ENCODE results near the gene STAT1. TPM values are rescaled to one million over a fixed set of nuclear protein-coding genes. Genes with fewer than 3 reads are reported as not detected.

STAT1 gene
- total RNA-seq, 2 donors from 2014 or later: 80.7 to 86.4 TPM

DNA sequence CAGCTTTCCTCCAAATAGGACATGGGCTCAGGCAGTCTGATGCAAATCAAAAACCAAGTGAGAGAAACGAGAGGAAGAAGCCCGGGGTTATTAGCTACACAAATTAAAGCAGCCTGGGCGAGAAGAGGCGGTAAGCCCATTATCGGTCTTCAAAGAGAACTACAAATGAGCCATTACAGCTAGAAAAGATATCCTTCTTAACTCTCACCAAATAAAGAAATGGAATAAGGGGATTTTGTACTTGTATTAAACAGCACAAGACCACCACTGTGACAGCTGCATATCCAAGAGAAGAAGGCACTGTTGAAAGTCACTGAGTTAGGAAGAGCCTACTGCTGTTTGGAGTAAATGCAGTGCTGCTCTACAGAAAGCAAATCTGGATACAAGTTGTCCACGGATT, 32.6 kb downstream of the STAT1 start:
- ATAC-seq (no peak), DNase-seq (no peak)
- Mint-ChIP-seq H3K27me3 (no peaks in the 10 kb centered on the region), H3K4me3 (no peak overlapping the region), H3K4me1 (peaks cover 14% of the 10 kb centered on the region), H3K27ac (peak overlapping the region; percentile 96), H3K36me3 (ENCODE audit: low read depth) (peaks cover 17% of the 10 kb centered on the region)
- no peaks in the 10 kb centered on the region for H3K9me3 ChIP-seq (ENCODE audit: control insufficient read depth, low read length, poor library complexity, severe bottlenecking)

DNA sequence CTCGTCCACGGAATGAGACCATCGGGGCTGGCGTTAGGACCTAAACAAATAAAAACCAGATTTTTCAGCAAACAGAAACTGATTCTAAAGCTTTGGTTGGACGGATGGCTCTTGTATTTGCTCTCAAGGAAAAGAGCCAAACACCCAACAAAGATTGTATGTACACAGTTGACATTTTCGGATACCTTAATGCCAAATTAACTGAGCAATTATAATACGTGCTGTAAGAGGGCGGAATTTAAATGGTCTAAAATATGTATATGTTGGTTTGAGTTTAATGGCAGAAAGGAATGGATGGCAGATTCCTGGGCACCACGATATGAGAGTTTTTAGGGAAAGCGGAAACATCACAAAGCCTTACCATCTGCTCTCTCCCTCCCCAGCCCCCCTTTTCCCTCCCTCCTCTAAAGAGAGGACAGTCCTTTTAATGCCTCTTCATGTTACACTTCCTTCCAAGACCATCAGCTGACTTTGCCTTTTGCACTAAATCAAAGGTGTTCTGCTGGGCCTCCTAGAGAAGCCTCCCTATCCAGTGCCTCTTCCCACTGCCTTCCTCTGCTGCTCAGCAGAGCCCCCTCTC, 33.3 kb downstream of the STAT1 start:
- Mint-ChIP-seq H3K36me3 (ENCODE audit: low read depth) (peaks cover 16% of the 10 kb centered on the region), H3K4me3 (no peak overlapping the region), H3K27ac (peak overlapping the region; percentile 96), H3K27me3 (no peaks in the 10 kb centered on the region), H3K4me1 (peaks cover 14% of the 10 kb centered on the region)
- no peak for DNase-seq
- no peak for ATAC-seq
- H3K9me3 ChIP-seq (ENCODE audit: control insufficient read depth, low read length, poor library complexity, severe bottlenecking): no peaks in the 10 kb centered on the region

DNA sequence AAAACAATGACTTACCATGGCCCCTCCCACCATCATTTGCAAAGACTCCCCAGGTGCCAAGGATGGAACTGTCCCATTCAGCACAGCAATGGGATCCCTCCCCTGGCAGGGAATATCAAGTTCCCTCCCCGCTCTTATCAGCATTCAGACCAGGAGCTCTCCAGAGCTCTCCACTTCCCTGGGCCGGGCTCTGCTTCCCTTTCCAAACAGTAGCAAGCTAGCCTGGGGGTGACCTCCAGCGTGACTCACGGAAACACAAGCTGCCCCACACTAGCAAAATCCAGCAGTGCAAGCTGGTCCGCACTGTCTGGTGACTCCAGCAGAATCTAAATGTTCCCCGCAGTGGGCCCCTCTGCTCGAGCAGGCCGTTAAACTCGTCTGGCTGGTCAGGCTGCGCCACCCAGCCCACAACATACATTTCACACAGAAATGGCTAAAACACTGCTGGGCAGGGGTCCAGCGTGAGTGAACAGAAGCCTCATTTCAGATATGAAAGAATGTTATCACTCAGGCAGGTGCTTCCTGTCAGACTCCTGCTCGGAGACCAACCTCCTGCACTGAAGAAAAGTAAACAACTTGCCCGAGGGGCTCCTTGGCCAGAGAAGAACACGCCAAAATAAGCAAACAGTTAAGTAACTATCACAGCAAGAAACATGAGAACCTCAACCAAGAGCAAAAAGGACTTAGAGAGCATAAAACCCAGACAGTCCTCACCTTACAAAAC, 33.9 kb downstream of the STAT1 start:
- no peaks in the 10 kb centered on the region for H3K27me3 Mint-ChIP-seq
- DNase-seq (no peak), ATAC-seq (no peak)
- no peaks in the 10 kb centered on the region for H3K9me3 ChIP-seq (ENCODE audit: control insufficient read depth, low read length, poor library complexity, severe bottlenecking)
- H3K4me1 Mint-ChIP-seq: peaks cover 14% of the 10 kb centered on the region
- peak overlapping the region; percentile 96 for H3K27ac Mint-ChIP-seq
- H3K4me3 Mint-ChIP-seq: no peak overlapping the region
- peaks cover 16% of the 10 kb centered on the region for H3K36me3 Mint-ChIP-seq (ENCODE audit: low read depth)

DNA sequence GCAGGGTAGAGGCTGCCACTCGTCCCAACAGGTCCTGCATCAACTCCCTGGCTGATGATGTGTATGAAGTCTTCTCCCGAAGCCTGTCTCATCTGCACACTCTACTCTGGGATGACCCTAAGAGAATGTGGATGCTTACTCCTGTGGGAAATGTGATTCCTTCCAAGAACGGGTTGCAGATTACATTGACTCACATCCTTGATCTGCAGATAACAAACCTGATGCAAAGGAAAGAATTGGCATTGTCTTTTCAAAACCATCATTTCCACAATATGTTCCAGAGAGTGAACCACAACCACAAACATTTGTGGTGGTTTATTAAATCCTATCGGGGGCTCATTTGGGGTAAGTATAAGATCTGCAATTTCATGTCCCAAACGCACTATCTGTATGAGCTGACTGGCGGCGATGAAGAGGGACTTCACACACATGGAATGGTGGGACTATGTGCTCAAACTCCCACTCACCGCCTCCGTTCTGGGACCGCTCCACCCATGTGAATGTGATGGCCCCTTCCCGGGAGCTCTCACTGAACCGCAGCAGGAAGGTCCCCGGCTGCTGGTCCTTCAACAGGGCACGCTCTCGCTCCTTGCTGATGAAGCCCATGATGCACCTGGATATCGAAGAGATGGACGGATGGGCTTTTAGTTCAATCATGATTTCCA, 35.5 kb downstream of the STAT1 start:
- DNase-seq: no peak
- H3K27me3 Mint-ChIP-seq: no peaks in the 10 kb centered on the region
- peak overlapping the region; percentile 92 for H3K27ac Mint-ChIP-seq
- no peaks in the 10 kb centered on the region for H3K9me3 ChIP-seq (ENCODE audit: control insufficient read depth, low read length, poor library complexity, severe bottlenecking)
- H3K4me3 Mint-ChIP-seq: no peak overlapping the region
- peaks cover 13% of the 10 kb centered on the region for H3K4me1 Mint-ChIP-seq
- ATAC-seq: no peak
- H3K36me3 Mint-ChIP-seq (ENCODE audit: low read depth): peaks cover 16% of the 10 kb centered on the region

GRCh38 chr2:190977505-190977904, 36.5 kb downstream of the STAT1 start:
- Mint-ChIP-seq H3K4me1 (peaks cover 13% of the 10 kb centered on the region), H3K27me3 (no peaks in the 10 kb centered on the region), H3K27ac (peak overlapping the region; percentile 92), H3K4me3 (no peak overlapping the region), H3K36me3 (ENCODE audit: low read depth) (peaks cover 15% of the 10 kb centered on the region)
- no peaks in the 10 kb centered on the region for H3K9me3 ChIP-seq (ENCODE audit: control insufficient read depth, low read length, poor library complexity, severe bottlenecking)
- ATAC-seq (no peak), DNase-seq (no peak)

GRCh38 chr2:190976521-190976920, 37.5 kb downstream of the STAT1 start:
- Mint-ChIP-seq H3K27me3 (no peaks in the 10 kb centered on the region), H3K4me3 (no peak overlapping the region), H3K27ac (peak overlapping the region; percentile 92), H3K4me1 (peaks cover 12% of the 10 kb centered on the region), H3K36me3 (ENCODE audit: low read depth) (peaks cover 11% of the 10 kb centered on the region)
- DNase-seq: no peak
- ATAC-seq: no peak
- no peaks in the 10 kb centered on the region for H3K9me3 ChIP-seq (ENCODE audit: control insufficient read depth, low read length, poor library complexity, severe bottlenecking)

DNA sequence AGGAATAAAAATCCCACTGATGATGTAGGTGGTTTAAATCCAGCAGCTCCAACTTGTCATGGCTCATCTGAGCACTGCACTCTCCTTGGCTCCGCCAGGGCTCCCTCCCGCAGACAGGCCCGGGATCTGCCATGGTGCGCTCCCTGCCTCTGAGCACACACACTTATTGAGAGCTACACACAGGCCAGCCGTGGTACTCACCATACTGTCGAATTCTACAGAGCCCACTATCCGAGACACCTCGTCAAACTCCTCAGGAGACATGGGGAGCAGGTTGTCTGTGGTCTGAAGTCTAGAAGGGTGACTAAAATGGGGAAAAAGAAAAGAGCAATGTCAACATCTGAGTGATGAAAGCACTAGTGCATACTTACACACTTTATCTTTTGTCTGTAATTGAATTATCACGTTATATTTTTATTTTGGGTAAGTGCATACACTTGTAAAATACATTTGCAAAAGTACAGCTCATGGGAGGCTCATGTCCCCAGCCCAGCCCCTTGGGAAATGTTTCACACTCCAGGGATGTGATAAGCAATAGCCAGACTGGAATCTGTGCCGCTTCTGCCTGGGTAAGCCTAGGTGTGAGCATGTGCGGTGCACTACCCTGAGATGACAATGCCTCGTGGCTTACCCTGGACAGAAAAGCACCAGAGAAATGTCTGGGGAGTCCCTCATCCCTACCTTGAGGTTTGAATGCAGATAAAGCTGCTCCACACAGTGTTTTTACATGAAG, 39.2 kb downstream of the STAT1 start:
- no peak for ATAC-seq
- H3K4me1 Mint-ChIP-seq: peaks cover 4% of the 10 kb centered on the region
- peaks cover 7% of the 10 kb centered on the region for H3K36me3 Mint-ChIP-seq (ENCODE audit: low read depth)

GRCh38 chr2:190973726-190974628, 40.0 kb downstream of the STAT1 start:
- H3K9me3 ChIP-seq (ENCODE audit: control insufficient read depth, low read length, poor library complexity, severe bottlenecking): no peaks in the 10 kb centered on the region
- DNase-seq (no peak), ATAC-seq (no peak)
- H3K36me3 Mint-ChIP-seq (ENCODE audit: low read depth): peaks cover 7% of the 10 kb centered on the region
- no peaks in the 10 kb centered on the region for H3K27me3 Mint-ChIP-seq
- H3K4me1 Mint-ChIP-seq: peaks cover 4% of the 10 kb centered on the region
- H3K27ac Mint-ChIP-seq: peak overlapping the region; percentile 74
- peak overlapping the region; percentile 31 for H3K4me3 Mint-ChIP-seq

More for the DNA sequence above, 39.2 kb downstream of the STAT1 start:
- DNase-seq: no peak
- peak overlapping the region; percentile 92 for H3K27ac Mint-ChIP-seq
- no peaks in the 10 kb centered on the region for H3K27me3 Mint-ChIP-seq
- no peaks in the 10 kb centered on the region for H3K9me3 ChIP-seq (ENCODE audit: control insufficient read depth, low read length, poor library complexity, severe bottlenecking)
- H3K4me3 Mint-ChIP-seq: peak overlapping the region; percentile 31

- H3K36me3 Mint-ChIP-seq (ENCODE audit: low read depth): peaks cover 7% of the 10 kb centered on the region
- peak overlapping the region; percentile 74 for H3K27ac Mint-ChIP-seq
- DNase-seq (no peak), ATAC-seq (no peak)
- H3K9me3 ChIP-seq (ENCODE audit: control insufficient read depth, low read length, poor library complexity, severe bottlenecking): no peaks in the 10 kb centered on the region
- H3K4me3 Mint-ChIP-seq: no peak overlapping the region
- H3K4me1 Mint-ChIP-seq: peaks cover 2% of the 10 kb centered on the region
- H3K27me3 Mint-ChIP-seq: no peaks in the 10 kb centered on the region
These were observed 40.7 kb downstream of the STAT1 start for GRCh38 chr2:190973262-190973661.

DNA sequence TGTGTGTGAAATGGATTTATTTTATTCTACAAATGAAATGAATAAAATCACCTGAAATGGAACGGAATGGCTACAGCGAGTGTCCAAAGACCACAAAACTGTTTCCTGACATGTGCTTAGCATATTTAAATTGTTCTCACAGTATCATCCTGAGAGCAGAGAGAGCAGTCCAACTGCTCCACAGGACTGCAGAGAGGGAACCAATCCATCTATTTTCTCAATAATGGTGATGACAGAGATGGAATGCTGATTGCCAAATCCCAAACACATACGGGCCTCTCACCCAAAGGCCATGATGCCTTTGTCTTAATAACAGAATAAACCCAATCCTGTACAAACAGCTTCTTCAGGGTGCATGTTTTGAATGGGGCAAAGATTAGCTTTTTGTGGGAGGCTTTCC, 41.1 kb downstream of the STAT1 start:
- Mint-ChIP-seq H3K36me3 (ENCODE audit: low read depth) (peaks cover 7% of the 10 kb centered on the region), H3K4me3 (no peak overlapping the region), H3K27ac (no peak overlapping the region), H3K27me3 (no peaks in the 10 kb centered on the region), H3K4me1 (peaks cover 5% of the 10 kb centered on the region)
- no peak for ATAC-seq
- H3K9me3 ChIP-seq (ENCODE audit: control insufficient read depth, low read length, poor library complexity, severe bottlenecking): no peaks in the 10 kb centered on the region
- no peak for DNase-seq

DNA sequence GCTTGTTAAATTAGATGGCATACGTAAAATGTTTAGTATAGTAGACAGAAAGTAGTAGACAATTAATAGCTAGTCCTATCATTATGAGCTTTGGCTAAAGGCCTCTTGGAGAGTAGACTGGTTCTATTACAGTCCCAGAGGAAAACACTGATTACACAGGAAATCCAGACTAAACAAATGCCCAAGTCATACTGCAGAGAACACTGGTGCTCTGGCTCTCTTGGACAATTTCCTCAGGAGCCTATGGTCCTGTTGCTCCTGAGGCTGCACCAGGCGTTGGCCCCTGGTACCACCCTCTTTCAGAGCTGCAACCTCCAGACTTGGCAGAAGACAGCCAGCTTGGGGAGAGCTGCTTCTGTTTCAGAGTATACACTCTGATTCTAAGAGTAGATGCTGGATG, 41.8 kb downstream of the STAT1 start:
- Mint-ChIP-seq H3K36me3 (ENCODE audit: low read depth) (peaks cover 4% of the 10 kb centered on the region), H3K4me1 (peaks cover 6% of the 10 kb centered on the region), H3K27me3 (no peaks in the 10 kb centered on the region), H3K27ac (no peak overlapping the region), H3K4me3 (no peak overlapping the region)
- ATAC-seq (no peak), DNase-seq (no peak)
- no peaks in the 10 kb centered on the region for H3K9me3 ChIP-seq (ENCODE audit: control insufficient read depth, low read length, poor library complexity, severe bottlenecking)

DNA sequence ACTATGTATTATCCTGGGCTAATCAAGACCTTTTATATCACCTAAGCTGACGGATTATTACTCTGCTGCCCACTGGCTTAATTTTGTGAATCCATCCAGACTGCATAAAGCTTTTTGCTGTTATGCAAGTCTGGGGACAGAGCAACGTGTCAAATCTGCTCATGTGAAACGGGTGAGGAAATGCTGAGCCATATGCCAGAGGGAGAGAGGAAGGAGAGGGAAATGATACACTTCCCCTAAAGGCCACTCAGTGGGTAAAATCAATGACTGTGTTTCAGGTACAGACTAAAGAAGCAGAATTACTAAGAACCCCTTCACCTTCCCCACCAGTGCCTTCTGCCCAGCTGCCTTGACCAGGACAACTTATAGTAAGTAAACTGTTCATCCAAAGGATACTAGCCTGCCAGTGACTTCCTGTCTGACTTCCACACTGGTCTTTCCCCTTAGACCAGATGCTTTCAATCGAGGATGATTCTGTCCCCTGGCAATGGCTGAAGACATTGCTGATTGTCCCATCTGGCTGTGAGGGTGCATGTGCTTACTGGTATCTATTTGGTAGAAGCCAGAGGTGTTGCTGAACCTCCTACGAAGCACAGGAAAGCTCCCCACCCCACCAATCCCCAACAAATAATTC, 43.0 kb downstream of the STAT1 start:
- peaks cover 6% of the 10 kb centered on the region for H3K4me1 Mint-ChIP-seq
- peaks cover 7% of the 10 kb centered on the region for H3K36me3 Mint-ChIP-seq (ENCODE audit: low read depth)
- no peak for ATAC-seq
- H3K9me3 ChIP-seq (ENCODE audit: control insufficient read depth, low read length, poor library complexity, severe bottlenecking): no peaks in the 10 kb centered on the region
- no peaks in the 10 kb centered on the region for H3K27me3 Mint-ChIP-seq
- no peak overlapping the region for H3K4me3 Mint-ChIP-seq
- H3K27ac Mint-ChIP-seq: peak overlapping the region; percentile 24
- DNase-seq: no peak

Data from T-helper 17 cell (primary cell).